ENCODE measurements around the gene XRCC3.
A peak's percentile ranks its signal among the peaks of the same experiment; 100 is the strongest.

The XRCC3 gene

DNA sequence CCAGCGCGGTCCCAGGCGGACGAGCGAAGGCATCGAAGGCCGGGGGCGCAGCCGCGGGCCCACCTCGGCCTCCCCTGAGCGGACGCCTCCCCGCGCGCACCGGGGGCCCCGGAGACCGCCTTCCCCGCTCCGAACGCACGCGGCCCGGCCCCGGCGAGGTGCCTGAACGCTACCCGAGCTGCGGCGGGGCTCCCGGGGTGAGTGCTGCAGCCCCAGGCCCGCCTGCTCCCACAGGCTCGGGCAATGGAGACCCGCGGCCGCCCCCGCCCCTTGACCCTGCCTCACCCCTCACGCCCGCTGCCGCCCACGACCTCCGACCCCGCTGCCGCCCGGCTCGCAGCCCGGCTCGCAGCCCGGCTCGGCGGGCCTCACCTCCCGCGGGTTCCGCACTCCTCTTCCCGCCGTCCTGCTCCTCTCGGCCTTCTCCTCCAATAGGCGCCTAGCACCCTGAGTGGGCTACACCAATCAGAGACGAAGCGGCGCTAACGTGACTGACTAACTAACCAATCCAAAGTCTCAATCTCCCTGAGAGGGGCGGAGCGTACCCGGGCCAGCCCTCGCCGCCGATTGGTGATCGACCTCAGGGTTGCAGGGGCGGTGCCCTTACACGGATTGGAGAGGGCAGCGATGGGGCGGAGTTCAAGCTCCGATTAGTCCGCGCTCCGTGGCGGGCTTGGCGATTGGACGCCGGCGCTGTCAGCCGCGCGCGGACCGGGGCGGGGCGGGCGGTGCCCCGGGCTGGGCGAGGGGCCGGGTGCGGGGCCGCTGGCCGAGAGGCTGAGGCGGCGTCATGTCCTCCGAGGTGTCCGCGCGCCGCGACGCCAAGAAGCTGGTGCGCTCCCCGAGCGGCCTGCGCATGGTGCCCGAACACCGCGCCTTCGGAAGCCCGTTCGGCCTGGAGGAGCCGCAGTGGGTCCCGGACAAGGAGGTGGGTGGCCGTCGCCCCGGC, at the start of gene XRCC3, which contains the start of gene ZFYVE21:
Gene XRCC3 (minus strand): TSS at position 400 of the 949 bp plus-strand sequence. CDS start 4,364 bp downstream, outside the sequence.
Gene ZFYVE21 (plus strand): TSS at position 759 of the 949 bp plus-strand sequence. CDS start 32 bp downstream, at position 791.
- DNase-seq, result peak; percentile 100

DNA sequence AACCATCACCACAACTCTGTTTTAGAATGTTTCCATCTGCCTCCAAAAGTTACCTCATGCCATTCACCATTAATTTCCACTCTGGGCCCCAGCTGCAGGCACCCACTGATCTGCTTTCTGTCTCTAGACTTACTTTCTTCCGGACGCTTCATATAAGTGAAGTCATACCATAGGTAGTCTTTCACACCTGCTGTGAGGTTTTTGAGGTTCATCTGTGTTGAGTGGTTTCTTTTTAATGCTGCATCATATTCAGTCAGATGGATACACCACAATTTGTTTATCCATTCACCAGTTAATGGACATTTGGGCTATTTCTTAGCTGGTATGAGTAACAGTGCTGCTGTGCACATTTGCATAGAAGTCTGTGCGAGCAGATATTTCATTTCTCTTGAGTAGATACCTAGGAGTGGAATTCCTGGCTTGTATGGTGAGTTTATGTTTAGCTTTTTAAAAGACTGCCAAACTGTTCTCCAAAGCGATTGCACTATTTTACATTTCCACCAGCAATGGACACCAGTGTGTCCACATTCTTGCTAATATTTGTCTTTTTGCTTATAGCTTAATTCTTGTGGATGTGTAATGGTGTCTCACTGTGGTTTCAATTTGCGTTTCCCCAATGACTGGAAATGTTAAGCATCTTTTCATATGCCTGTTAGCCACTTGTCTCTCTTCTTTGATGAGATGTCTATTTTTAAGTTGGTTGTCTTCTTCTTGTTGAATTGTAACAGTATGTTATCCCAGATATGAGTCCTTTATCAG, 48.7 kb upstream of the XRCC3 start:
- DNase-seq, result peak; percentile 30

GRCh38 chr14:103762541-103762940, 47.3 kb upstream of the XRCC3 start:
- no peak for DNase-seq

DNA sequence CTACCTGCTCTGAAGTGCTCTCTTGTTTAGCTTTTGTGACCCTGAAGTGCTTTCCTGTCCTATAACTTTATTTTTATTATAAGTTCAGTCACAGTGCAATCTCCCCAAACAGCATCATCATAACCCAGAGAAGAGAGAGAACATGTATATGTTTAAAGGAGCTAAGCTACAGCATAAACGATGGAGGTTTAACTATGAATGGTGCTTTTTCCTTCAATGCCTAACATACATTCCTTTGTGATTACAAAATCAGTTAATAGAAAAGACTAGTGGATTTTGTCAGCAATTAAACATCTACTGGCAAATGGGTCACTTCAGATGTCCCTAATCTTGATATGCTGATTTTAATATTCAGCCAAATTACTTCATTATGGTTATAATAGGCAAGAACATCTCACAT, 46.8 kb upstream of the XRCC3 start:
- DNase-seq, result no peak

DNA sequence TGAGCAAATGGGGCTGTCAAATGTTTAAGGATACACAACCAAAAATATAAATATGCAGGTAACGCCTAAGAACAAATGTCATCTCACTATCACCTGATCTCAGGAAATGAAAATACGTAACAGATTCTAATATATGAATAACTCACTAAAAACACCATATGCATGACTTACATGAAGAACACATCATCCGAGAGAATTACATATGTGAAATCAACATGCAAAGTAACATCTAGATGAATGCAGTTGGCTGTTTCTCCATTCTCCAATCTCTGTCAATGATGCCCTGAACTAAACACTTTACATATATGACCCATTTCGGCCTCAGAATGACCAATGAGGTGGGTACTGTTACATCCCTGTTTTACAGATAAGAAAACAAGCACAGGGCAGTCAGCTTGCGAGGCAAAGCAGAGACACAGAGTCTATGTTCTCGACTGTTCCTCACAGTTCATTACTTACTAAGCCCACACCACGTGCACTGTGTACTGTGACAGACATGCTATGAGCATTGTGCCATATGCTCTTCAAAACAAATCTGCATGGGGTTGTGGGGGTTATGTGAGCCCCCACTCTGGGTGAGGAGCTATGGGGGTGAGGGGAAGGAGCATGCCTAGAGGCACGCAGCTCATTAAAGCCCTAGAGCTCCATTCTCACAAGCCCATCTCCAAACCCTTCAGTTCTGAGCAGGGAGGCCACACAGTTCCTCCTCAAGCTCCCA, 43.0 kb upstream of the XRCC3 start:
- no peak for DNase-seq

DNA sequence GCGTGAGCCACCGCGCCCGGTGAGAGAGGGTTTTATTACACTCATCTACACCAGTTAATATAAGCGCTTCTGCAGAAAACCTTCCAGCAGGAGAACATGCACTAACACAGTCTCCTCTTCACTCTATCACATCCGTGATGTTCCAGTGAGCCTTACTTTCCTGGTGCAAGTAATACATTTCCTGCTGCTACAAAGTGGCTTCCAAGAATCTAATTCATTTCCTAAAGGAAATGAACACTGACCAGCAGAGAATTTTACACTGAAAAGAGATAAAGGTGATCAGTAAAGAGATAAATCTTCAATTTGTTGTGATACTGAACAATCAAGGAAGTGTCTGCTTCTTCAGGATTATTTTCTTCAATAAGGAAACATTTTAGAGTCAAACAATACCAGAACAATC, 39.8 kb upstream of the XRCC3 start:
- DNase-seq, result no peak

GRCh38 chr14:103753774-103754173, 38.5 kb upstream of the XRCC3 start:
- DNase-seq, result no peak

GRCh38 chr14:103749860-103750259, 34.6 kb upstream of the XRCC3 start:
- DNase-seq, result no peak

GRCh38 chr14:103749452-103749851, 34.2 kb upstream of the XRCC3 start:
- DNase-seq, result no peak

- DNase-seq, result peak; percentile 73
Observed at GRCh38 chr14:103748534-103748857, 33.2 kb upstream of the XRCC3 start.

DNA sequence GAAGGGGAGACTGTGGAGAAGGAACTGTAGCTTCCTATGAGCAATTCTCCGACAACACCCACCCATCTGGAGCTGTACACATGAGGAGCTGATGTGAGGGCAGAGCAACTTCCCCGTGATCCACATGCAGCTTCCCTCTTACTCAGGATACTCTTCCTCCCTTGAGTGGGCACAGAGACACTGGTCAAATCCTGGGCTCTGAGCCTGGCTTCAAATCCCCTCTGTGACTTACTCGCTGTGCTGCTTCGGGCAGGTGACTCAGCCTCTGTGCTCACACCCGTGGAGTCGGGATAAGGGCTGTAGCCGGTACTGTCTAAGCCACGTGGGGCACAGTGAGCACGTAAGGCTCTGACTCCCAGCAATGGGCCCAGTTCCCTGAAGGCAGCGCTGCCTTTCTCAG, 31.4 kb upstream of the XRCC3 start:
- no peak for DNase-seq

DNA sequence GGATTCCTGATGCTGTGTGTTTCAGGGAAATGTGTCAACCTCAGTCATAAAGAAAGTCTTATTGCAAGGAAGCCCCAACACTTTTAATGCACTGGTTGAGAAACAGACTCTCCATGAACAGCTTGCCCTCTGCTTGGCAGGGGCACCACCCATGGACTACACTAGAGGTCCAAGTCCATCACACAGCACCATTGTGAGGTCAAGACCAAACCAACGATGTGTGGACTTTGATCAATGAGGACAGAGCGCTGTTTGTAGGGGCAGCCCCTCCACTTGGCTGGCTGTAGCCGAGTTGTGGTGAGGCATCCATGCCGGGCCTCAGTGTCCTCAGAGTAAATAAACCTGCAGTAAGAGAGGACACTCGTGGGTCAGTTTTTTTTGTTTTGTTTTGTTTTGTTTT, 30.2 kb upstream of the XRCC3 start:
- DNase-seq, result no peak

GRCh38 chr14:103744621-103745395, 29.6 kb upstream of the XRCC3 start:
- no peak for DNase-seq

DNA sequence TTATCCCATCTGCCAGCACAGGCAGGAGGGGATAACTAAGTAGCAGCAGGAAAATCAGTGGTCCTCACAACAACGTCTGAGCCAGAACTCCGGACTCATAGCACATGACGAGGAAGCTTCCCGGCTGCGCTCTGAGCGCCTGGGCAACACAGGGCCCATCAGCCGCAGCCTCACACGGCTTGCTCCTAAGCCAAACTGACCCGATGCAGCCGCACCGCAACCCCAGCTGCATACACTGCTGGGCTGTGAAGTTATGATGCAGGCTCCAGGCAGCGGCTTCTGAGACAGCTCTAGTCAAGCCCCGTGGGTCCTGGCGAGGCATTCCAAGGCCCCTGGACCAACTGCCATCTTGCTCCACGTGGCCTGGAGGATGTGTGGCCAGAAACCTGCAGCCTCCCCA, 28.4 kb upstream of the XRCC3 start:
- no peak for DNase-seq

GRCh38 chr14:103742499-103743255, 27.4 kb upstream of the XRCC3 start:
- no peak for DNase-seq

DNA sequence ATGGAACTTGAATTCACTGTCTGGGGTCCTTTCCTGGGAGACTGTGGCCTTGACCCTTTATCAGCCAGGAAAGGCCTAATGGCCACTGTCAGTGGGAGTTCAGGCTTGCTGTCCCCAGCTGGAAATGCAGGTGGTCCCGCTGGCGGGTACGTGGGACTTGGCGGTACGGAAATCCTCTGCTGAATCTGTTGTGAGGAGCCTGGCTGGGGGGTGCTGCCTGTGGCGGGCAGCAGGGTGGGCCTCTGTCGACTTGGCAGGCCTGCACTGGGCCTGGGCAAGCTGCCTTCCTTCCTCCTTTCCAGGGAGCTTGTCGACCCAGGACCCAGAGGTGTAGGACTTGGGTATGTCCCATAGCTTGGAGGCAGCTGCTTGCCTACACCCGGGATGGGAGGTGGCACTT, 26.6 kb upstream of the XRCC3 start:
- no peak for DNase-seq

GRCh38 chr14:103740991-103741689, 25.9 kb upstream of the XRCC3 start:
- no peak for DNase-seq

- DNase-seq, result no peak
Observed at GRCh38 chr14:103739793-103740501, 24.7 kb upstream of the XRCC3 start.

DNA sequence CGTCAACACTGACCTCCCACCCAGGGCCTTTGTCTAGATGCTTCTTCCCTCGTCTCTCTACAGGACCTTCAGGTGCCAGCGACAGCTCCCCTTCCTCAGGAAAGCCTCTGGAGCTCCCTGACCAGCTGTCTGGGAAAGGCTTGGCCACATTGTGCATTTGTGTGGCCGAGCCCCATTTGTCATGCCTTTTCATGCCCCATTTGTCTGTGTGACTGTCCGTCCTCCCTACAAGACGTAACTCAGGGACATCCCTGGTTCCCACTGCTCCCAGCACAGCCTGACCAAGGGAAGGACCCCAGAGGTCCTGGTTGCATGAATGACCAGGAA, 24.2 kb upstream of the XRCC3 start:
- DNase-seq, result no peak

DNA sequence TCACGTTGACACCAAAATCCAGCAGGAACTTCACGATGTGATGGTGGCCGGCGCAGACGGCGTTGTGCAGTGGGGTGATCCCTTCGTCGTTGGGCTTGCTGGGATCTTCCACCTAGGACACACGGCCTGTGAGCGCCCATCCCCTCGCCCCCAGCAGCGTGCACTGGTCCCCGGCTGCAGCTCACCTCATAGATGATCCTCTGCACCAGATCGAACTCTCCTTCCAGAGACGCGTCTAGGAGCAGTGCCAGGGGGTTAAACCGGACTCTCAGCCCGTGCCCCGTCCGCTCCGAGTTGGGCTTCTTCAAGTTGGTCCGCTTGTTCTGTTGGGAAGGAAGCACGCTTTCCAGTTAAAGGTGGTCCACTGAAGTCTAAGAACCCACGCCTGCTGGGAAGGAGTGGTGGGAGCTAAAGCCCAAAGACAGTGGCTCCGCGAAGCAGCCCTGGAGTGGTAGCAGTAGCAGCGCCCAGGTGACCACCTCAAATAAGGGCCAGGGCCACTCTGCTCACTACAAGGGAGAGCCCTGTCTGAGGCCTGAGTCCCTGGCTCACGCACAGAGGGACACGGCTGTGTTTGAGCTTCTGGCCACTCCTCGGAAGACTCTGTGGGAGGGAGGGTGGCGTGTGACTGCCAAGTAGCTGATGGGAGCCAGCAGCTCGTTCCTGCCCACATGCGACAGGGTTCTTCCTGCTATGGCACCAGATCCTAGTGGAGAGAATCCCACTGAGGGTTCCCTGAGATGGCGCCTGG, 23.6 kb upstream of the XRCC3 start:
- no peak for DNase-seq
